ENCODE data around the gene TENT4B. TPM values are rescaled to one million over a fixed set of nuclear protein-coding genes. Genes with fewer than 3 reads are reported as not detected.
"Not testable (repeated sequence)": the region's sequence is repeated elsewhere in the genome, so short reads cannot be mapped to it uniquely, and the experiment has no call there.

TENT4B gene
- 1 to 10 TPM in 11 of 12 donors, not detected in 1; 5.8 to 9.8 (median 7.6) TPM for polyA plus RNA-seq (ENCODE audit: insufficient read length in 12 of 12)
- long read RNA-seq, donor 1, partial matches to known transcripts: 8 of 8 reads
- long read RNA-seq, donor 1, other reads (novel, unspliced or antisense): 0 of 8 reads
- long read RNA-seq, donor 2: 0 reads
- long read RNA-seq, donor 3, full-length matches to known transcripts: 1 of 1 reads
- long read RNA-seq, donor 3, partial matches to known transcripts: 0 of 1 reads
- long read RNA-seq, donor 3, other reads (novel, unspliced or antisense): 0 of 1 reads
- long read RNA-seq, donor 4: 0 reads
- long read RNA-seq, donor 5, full-length matches to known transcripts: 1 of 1 reads
- long read RNA-seq, donor 5, partial matches to known transcripts: 0 of 1 reads
- long read RNA-seq, donor 5, other reads (novel, unspliced or antisense): 0 of 1 reads
- long read RNA-seq, donor 6: 0 reads
- long read RNA-seq, donor 7: 0 reads
- long read RNA-seq, donor 8, full-length matches to known transcripts: 1 of 1 reads
- long read RNA-seq, donor 8, partial matches to known transcripts: 0 of 1 reads
- long read RNA-seq, donor 8, other reads (novel, unspliced or antisense): 0 of 1 reads
- long read RNA-seq, donor 9: 0 reads
- long read RNA-seq, donor 10: 0 reads
- long read RNA-seq, donor 11: 0 reads

- peak; percentile 92 for DNase-seq
Measured at GRCh38 chr16:50152807-50153595, at the start of gene TENT4B. TENT4B (plus strand) TSS chr16:50153306; CDS start chr16:50153622, 316 bp downstream.

GRCh38 chr16:50103764-50104163 is 49.3 kb upstream of the TENT4B start:
- DNase-seq: no peak

GRCh38 chr16:50114357-50115129 is 38.6 kb upstream of the TENT4B start:
- no peak for DNase-seq

- DNase-seq: no peak
Measured at GRCh38 chr16:50120711-50121110, 32.4 kb upstream of the TENT4B start.

GRCh38 chr16:50121278-50121677 is 31.8 kb upstream of the TENT4B start:
- DNase-seq: no peak

GRCh38 chr16:50121721-50122445 is 31.2 kb upstream of the TENT4B start:
- DNase-seq: no peak

- DNase-seq: no peak
Measured at GRCh38 chr16:50123417-50123816, 29.7 kb upstream of the TENT4B start.

GRCh38 chr16:50124769-50125168 is 28.3 kb upstream of the TENT4B start:
- no peak for DNase-seq

GRCh38 chr16:50126183-50126582 is 26.9 kb upstream of the TENT4B start:
- DNase-seq: no peak

GRCh38 chr16:50132571-50132970 is 20.5 kb upstream of the TENT4B start:
- DNase-seq: not testable (repeated sequence)

GRCh38 chr16:50133214-50133613 is 19.9 kb upstream of the TENT4B start:
- DNase-seq: no peak

- no peak for DNase-seq
Measured at GRCh38 chr16:50136399-50136798, 16.7 kb upstream of the TENT4B start.

- no peak for DNase-seq
Measured at GRCh38 chr16:50137268-50137667, 15.8 kb upstream of the TENT4B start.

GRCh38 chr16:50139580-50139979 is 13.5 kb upstream of the TENT4B start:
- no peak for DNase-seq

- DNase-seq: no peak
Measured at GRCh38 chr16:50144211-50144610, 8.9 kb upstream of the TENT4B start.

- no peak for DNase-seq
Measured at GRCh38 chr16:50146479-50147435, 6.3 kb upstream of the TENT4B start.

- DNase-seq: no peak
Measured at GRCh38 chr16:50151322-50151721, 1.8 kb upstream of the TENT4B start.

GRCh38 chr16:50151756-50152155 is 1.4 kb upstream of the TENT4B start:
- DNase-seq: no peak

- DNase-seq: peak; percentile 43
Measured at GRCh38 chr16:50152351-50152806, 727 bp upstream of the TENT4B start.

Measured in muscle of arm (tissue), 14 donors.